Neuronal stem cell (in vitro differentiated cells): Measurements from ENCODE around the gene OTUD5.
A peak's percentile ranks its signal among the peaks of the same experiment; 100 is the strongest.

Experiments used
- DNase-seq: peaks from one replicate; pipeline ENCODE4 v3.0.0-alpha.2; 2013; ENCODE audit warnings: low spot score
- H2AFZ ChIP-seq: one replicate; pipeline ENCODE4 v1.6.1; 2013; ENCODE audit warnings: mild to moderate bottlenecking, low read length, inconsistent platforms
- H2AK5ac ChIP-seq: 2 replicates; pipeline ENCODE4 v1.6.1; 2013; ENCODE audit warnings: low read depth, mild to moderate bottlenecking, inconsistent platforms, low read length, moderate library complexity, mixed read lengths
- H2BK120ac ChIP-seq: 2 replicates; pipeline ENCODE4 v1.6.1; 2013; ENCODE audit warnings: low read depth, mild to moderate bottlenecking, inconsistent platforms, low read length, moderate library complexity, mixed read lengths
- H2BK12ac ChIP-seq: one replicate; pipeline ENCODE4 v1.6.1; 2013; ENCODE audit warnings: low read length, inconsistent platforms
- H2BK15ac ChIP-seq: 2 replicates; pipeline ENCODE4 v1.6.1; 2013; ENCODE audit warnings: mild to moderate bottlenecking, low read length, inconsistent platforms, mixed read lengths
- H2BK5ac ChIP-seq: one replicate; pipeline ENCODE4 v1.6.1; 2013; ENCODE audit warnings: inconsistent platforms, mild to moderate bottlenecking, low read length, moderate library complexity
- H3K14ac ChIP-seq: one replicate; pipeline ENCODE4 v1.6.1; 2013; ENCODE audit warnings: low read length, inconsistent platforms
- H3K18ac ChIP-seq: 2 replicates; pipeline ENCODE4 v1.6.1; 2013; ENCODE audit warnings: low read length, inconsistent platforms
- H3K23ac ChIP-seq: 2 replicates; pipeline ENCODE4 v1.6.1; 2013; ENCODE audit warnings: low read depth, mild to moderate bottlenecking, mixed read lengths, low read length, inconsistent platforms; ENCODE audit not compliant: poor library complexity
- H3K27ac ChIP-seq: replicated peaks from 3 replicates; pipeline ENCODE4 v1.5.1; 2013; ENCODE audit warnings: low read length, inconsistent platforms
- H3K27me3 ChIP-seq, 3 experiments: 2 replicates each; pipeline ENCODE4 v1.6.1; 2013; ENCODE audit warnings: low read length in 3 of 3, mild to moderate bottlenecking in 2 of 3, inconsistent platforms in 1 of 3, low read depth in 1 of 3, mixed read lengths in 1 of 3, moderate library complexity in 1 of 3; ENCODE audit not compliant: control insufficient read depth in 3 of 3, insufficient read depth in 3 of 3
- H3K36me3 ChIP-seq, 2 donors: replicated peaks in 1 of 2; 2 replicates each; pipeline ENCODE4 v1.6.1; 2013; ENCODE audit warnings: low read length in 2 of 2; ENCODE audit not compliant: control insufficient read depth in 2 of 2, insufficient read depth in 2 of 2
- H3K4ac ChIP-seq: 2 replicates; pipeline ENCODE4 v1.6.1; 2013; ENCODE audit warnings: inconsistent platforms, mild to moderate bottlenecking, low read length, moderate library complexity
- H3K4me1 ChIP-seq, 2 donors: 1 replicate in 1 of 2; 2 replicates in 1 of 2; pipeline ENCODE4 v1.6.1; 2013; ENCODE audit warnings: low read length in 2 of 2, low read depth in 1 of 2; ENCODE audit not compliant: control insufficient read depth in 2 of 2, insufficient read depth in 1 of 2
- H3K4me2 ChIP-seq: one replicate; pipeline ENCODE4 v1.6.1; 2013; ENCODE audit warnings: mild to moderate bottlenecking, low read length, inconsistent platforms; ENCODE audit not compliant: insufficient read depth, poor library complexity, severe bottlenecking
- H3K4me3 ChIP-seq, 2 donors: 2 replicates each; pipeline ENCODE4 v1.5.1; 2013; ENCODE audit warnings: low read length in 2 of 2, mild to moderate bottlenecking in 2 of 2, inconsistent platforms in 1 of 2, moderate library complexity in 1 of 2
- H3K79me1 ChIP-seq: one replicate; pipeline ENCODE4 v1.6.1; 2013; ENCODE audit warnings: low read depth, mild to moderate bottlenecking, inconsistent platforms, low read length, moderate library complexity
- H3K9ac ChIP-seq: one replicate; pipeline ENCODE4 v1.6.1; 2013; ENCODE audit warnings: mild to moderate bottlenecking, low read depth, low read length, inconsistent platforms; ENCODE audit not compliant: poor library complexity
- H3K9me3 ChIP-seq, 2 donors: replicated peaks in 1 of 2; 2 replicates each; pipeline versions ENCODE3 to v1.6.1; 2013; ENCODE audit warnings: low read length in 2 of 2, mild to moderate bottlenecking in 2 of 2, inconsistent platforms in 1 of 2, low read depth in 1 of 2, mixed read lengths in 1 of 2, moderate library complexity in 1 of 2; ENCODE audit not compliant: control insufficient read depth in 2 of 2, insufficient read depth in 1 of 2
- H4K8ac ChIP-seq: one replicate; pipeline ENCODE4 v1.6.1; 2013; ENCODE audit warnings: low read depth, mild to moderate bottlenecking, inconsistent platforms, low read length, moderate library complexity
- H4K91ac ChIP-seq: one replicate; pipeline ENCODE4 v1.6.1; 2013; ENCODE audit warnings: low read length, low read depth, mild to moderate bottlenecking, inconsistent platforms; ENCODE audit not compliant: poor library complexity
- WGBS, 2 donors: extraction: QIAGEN DNeasy Blood & Tissue Kit; methylation state at CpG; one replicate each; pipeline ENCODE4 v1.1.7; 2013; ENCODE audit warnings: missing lambda C conversion rate in 2 of 2, mixed read lengths in 1 of 2; ENCODE audit not compliant: insufficient read length in 2 of 2, insufficient replicate concordance in 1 of 2; ENCODE audit errors: extremely low coverage in 2 of 2; 5-methylcytosine and 5-hydroxymethylcytosine counted together

The OTUD5 gene

DNA sequence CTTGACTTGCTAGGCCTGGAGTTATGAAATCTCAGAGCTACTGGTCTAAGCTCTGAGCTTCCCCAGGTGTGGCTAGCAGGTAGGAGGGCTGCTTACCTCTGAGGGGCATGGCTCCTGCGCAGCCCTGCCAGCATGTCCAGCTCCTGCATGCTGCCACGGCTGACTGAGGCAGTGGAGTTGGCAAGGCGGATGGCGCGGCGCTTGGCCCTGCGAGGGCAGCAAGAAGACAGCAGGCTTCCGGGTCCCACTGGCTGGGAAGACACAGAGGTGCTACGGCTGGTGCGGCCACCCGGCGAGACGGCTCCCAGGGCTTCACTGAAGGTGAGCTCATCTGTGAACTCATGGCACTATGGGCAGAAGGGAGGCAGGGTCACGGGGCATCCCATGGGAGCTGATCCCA, 8.6 kb upstream of the OTUD5 start:
- Histone ChIP-seq H2AFZ (no peak overlapping the region), H3K79me1 (no peaks in the 10 kb centered on the region), H2BK12ac (no peak overlapping the region), H3K27me3 (no peaks in the 10 kb centered on the region), H3K4me3 (no peak overlapping the region), H3K36me3 (no peaks in the 10 kb centered on the region), H2BK120ac (no peak overlapping the region), H3K27ac (no peak overlapping the region), H4K8ac (no peak overlapping the region), H3K18ac (no peak overlapping the region), H3K9ac (peak overlapping the region; percentile 44), H2BK15ac (no peak overlapping the region), H2BK5ac (no peak overlapping the region), H3K4ac (no peak overlapping the region), H3K23ac (peak overlapping the region; percentile 31), H3K14ac (no peak overlapping the region), H3K4me2 (no peak overlapping the region), H4K91ac (no peak overlapping the region), H2AK5ac (no peak overlapping the region), H3K9me3 (no peaks in the 10 kb centered on the region), H3K4me1 (no peaks in the 10 kb centered on the region)
- no CpG with 5 or more reads among the region's 14 CpGs for WGBS, 2 donors
- DNase-seq: no peak

DNA sequence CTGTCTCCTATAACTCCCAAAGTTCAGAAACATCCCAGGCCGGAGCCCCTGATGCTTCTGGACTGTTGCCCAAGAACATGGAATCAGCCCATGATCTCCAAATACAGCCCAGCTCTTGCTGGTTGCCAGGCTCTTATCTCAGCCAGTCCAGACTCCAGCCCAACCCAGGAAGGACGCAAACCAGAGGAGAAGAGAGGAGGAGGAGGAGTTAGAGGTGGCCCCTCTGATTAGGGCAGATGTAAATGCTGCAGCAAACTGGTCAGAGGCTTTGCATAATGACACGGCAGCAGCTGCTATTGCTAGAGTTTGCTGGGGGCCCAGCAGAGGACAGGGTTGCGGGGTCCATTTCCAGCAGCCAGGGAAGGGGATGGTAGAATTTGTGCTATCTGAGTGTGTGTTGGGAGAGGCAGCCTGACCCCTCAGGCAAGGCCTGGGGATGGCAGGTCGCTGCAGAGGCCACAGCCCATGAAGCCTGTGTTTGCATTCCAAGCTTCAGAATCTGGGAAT, 4.2 kb upstream of the OTUD5 start:
- Histone ChIP-seq H3K27ac (no peak overlapping the region), H3K14ac (no peak overlapping the region), H3K9me3 (no peaks in the 10 kb centered on the region), H3K36me3 (no peaks in the 10 kb centered on the region), H2BK15ac (no peak overlapping the region), H4K8ac (no peak overlapping the region), H2BK5ac (no peak overlapping the region), H3K79me1 (peaks cover 4% of the 10 kb centered on the region), H3K4me2 (no peak overlapping the region), H2AFZ (peak overlapping the region; percentile 37), H3K27me3 (no peaks in the 10 kb centered on the region), H2AK5ac (no peak overlapping the region), H3K4me1 (peaks cover 1% of the 10 kb centered on the region in 2 donors), H3K4ac (no peak overlapping the region), H3K23ac (no peak overlapping the region), H2BK12ac (no peak overlapping the region), H3K9ac (no peak overlapping the region), H2BK120ac (no peak overlapping the region), H3K18ac (no peak overlapping the region), H4K91ac (no peak overlapping the region), H3K4me3 (no peak overlapping the region)
- no peak for DNase-seq
- no CpG with 5 or more reads among the region's 5 CpGs for WGBS, 2 donors

DNA sequence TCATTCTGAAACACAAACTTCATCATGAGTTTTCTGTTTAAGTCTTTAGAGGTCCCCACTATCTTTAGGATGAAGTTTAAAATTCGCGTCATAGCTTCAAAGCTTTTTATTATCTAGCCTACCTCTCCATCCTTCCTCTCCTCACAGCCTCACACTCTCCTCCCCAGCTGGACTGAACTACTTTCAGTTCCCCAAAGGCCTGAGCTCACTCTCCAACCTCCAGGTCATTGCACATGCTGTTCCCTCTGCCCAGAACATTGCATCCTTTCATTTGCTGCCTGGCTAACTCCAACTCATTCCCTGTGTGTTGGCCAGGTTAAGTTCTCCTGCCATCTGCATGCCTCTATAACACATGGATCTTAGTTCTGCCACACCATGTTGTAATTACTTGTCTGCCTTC, 2.9 kb upstream of the OTUD5 start:
- H3K36me3 ChIP-seq: peaks cover 5 to 11% of the 10 kb centered on the region in 2 donors
- H3K27me3 ChIP-seq: no peaks in the 10 kb centered on the region
- no peak overlapping the region for H2BK12ac ChIP-seq
- no peak overlapping the region for H2AFZ ChIP-seq
- no peak overlapping the region for H3K14ac ChIP-seq
- H3K23ac ChIP-seq: no peak overlapping the region
- H3K4me3 ChIP-seq: no peak overlapping the region
- no peak overlapping the region for H3K4ac ChIP-seq
- H2AK5ac ChIP-seq: no peak overlapping the region
- no CpG with 5 or more reads among the region's 2 CpGs for WGBS, 2 donors
- no peak overlapping the region for H4K91ac ChIP-seq
- no peak overlapping the region for H3K9ac ChIP-seq
- H2BK15ac ChIP-seq: no peak overlapping the region
- no peak overlapping the region for H4K8ac ChIP-seq
- DNase-seq: no peak
- H3K9me3 ChIP-seq: no peaks in the 10 kb centered on the region
- peaks cover 6% of the 10 kb centered on the region for H3K79me1 ChIP-seq
- H3K4me2 ChIP-seq: no peak overlapping the region
- peaks cover 1 to 4% of the 10 kb centered on the region in 2 donors for H3K4me1 ChIP-seq
- no peak overlapping the region for H3K18ac ChIP-seq
- no peak overlapping the region for H2BK5ac ChIP-seq
- no peak overlapping the region for H2BK120ac ChIP-seq
- no peak overlapping the region for H3K27ac ChIP-seq

DNA sequence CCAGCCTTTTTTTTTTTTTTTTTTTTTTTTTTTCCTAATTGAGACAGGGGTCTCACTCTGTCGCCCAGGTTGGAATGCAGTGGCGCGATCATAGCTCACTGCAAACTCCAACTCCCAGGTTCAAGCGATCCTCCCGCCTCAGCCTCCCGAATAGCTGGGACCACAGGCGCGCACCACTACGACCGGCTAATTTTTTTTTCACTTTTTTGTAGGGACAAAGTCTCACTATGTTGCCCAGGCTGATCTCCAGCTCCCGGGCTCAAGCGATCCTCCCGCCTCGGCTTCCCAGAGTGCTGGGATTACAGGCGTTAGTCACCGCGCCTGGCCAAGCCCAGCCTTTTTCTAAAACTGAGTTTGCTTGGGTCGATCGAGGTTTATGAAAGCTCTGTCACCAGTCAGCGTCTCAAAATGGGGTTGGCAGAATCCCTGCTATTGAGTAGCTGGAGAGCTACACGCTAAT, 1.3 kb upstream of the OTUD5 start:
- no peak overlapping the region for H3K4ac ChIP-seq
- H3K4me3 ChIP-seq: peak overlapping the region; percentile 77
- WGBS, 2 donors: no CpG with 5 or more reads among the region's 21 CpGs

More for the DNA sequence above, 1.3 kb upstream of the OTUD5 start:
- no peak for DNase-seq
- Histone ChIP-seq H3K14ac (no peak overlapping the region), H2BK120ac (no peak overlapping the region), H3K9me3 (no peaks in the 10 kb centered on the region), H2BK15ac (no peak overlapping the region), H3K36me3 (peaks cover 11 to 23% of the 10 kb centered on the region in 2 donors), H2BK12ac (no peak overlapping the region), H2AFZ (peak overlapping the region; percentile 65), H3K27ac (peak overlapping the region; percentile 72), H3K4me2 (peak overlapping the region; percentile 54), H4K91ac (no peak overlapping the region), H3K23ac (no peak overlapping the region), H2AK5ac (no peak overlapping the region), H3K27me3 (no peaks in the 10 kb centered on the region), H4K8ac (no peak overlapping the region), H2BK5ac (no peak overlapping the region), H3K4me1 (peaks cover 1 to 4% of the 10 kb centered on the region in 2 donors), H3K79me1 (peaks cover 6% of the 10 kb centered on the region), H3K9ac (no peak overlapping the region), H3K18ac (no peak overlapping the region)
